NCI-H526 (cell line): Measurements from ENCODE around the gene ILDR2.
"Not testable (repeated sequence)": the region's sequence is repeated elsewhere in the genome, so short reads cannot be mapped to it uniquely, and the experiment has no call there.

Source experiments
- DNase-seq, 2 experiments: peaks; one replicate each; lab custom pipeline; 2025; lab: John Stamatoyannopoulos, UW

The ILDR2 gene

GRCh38 chr1:166888373-166889111, 86.8 kb downstream of the ILDR2 start:
- DNase-seq = no peak

DNA sequence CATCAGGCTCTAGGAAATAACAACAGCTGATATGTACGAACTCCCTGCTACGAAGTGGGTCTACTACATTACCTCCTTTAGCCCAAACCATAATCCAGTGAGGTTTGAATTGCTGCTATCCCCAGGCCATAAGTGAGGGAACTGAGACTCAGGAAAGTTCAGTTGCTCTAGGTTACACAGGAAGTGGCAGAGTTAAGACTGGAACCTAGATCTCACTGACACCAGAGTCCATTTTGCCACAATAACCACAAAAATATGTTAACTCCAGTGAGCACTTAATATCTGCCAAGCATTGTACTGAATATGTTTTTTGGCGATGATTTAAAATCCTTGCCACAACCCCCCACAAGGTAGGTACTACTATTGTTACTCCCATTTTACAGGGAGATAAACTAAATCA, 90.4 kb downstream of the ILDR2 start:
- DNase-seq = no peak

- peak; percentile 63 to 94 for DNase-seq
Measured at GRCh38 chr1:166884040-166884642, 91.2 kb downstream of the ILDR2 start.

- no peak for DNase-seq
Measured at GRCh38 chr1:166882893-166883292, 92.4 kb downstream of the ILDR2 start.

GRCh38 chr1:166878173-166878917, 97.0 kb downstream of the ILDR2 start:
- DNase-seq = not testable (repeated sequence)

GRCh38 chr1:166876540-166876838, 98.9 kb downstream of the ILDR2 start:
- DNase-seq = no peak

DNA sequence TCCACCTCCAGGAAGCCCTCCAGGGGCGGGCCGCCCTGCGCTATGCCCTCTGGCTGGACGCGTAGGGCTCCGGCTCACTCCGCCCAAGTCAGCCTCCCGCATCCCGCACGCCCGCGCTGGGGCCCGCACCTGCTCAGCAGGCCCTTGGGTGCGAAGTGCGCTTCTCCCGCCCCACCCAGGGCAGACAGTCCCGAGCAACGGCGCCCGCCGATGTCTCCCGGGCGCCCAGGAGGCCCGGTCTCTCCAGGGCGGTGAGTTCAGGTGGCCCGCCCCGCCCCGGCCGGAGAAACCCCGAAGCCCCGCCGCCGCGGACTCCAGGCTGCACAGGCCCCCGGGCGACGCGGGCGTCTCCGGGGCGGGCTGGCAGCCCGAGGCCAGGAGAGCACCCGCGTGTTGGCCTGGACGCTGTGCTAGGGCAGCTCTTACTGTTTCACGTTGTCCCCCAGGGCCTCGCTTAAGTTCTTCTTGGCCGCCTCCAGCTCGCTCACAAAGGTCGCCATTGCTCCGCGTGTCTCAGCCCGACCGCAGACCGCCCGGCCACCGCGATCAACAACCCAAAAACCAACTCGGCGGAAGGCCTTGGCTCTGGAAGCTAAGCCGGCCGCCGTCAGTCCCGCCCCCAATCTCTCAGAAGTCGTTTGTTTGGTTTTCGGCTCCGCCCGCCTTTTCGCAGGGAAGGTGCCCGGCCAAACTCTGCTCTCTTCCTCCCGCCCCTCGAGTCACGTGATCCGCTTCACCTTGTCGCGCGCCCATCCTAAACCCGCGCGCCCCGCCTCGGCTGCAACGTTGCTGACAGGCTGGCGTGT, 99.4 kb downstream of the ILDR2 start, which contains the start of gene TADA1:
Gene TADA1, minus strand, starts transcription at position 531 of the 806 bp plus-strand sequence. Its CDS starts 31 bp downstream, at position 500.
- DNase-seq = peak; percentile 100

DNA sequence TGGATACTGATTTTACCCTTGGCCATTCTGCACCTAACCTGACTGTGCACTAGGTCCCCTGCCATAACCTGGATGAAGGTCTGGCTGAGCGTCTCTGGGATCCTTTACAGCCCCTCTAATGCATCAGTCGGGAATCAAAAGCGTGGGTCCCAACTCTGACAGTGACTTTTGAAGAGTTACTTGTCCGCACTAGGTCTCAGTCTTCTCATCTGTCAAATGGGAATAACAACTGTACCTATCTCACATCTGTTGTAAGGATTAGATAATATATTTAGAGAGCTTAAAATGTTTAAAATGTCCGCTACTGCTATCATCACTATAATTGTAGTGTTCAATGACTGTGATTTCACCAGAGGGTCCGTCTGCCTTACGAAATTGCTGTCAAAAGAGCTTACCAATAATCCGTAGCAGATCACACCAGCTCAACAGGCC, 100.0 kb downstream of the ILDR2 start:
- DNase-seq = peak in 1 of 2 experiments; percentile 70

DNA sequence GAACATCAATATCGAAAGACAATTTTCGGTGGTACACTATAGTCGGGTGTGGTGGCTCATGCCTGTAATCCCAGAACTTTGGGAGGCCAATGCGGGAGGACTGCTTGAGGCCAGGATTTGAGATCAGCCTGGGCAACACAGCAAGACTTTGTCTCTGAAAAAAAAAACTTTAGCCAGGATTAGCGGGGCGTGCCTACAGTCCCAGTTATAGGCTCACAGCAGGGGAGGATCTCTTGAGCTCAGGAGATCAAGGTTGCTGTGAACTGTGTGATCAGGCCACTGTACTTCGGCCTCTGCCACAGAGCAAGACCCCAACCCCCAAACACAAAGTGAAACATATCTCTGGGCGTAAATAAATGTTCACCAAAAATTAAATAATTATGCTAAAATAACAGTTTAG, 100.9 kb downstream of the ILDR2 start:
- DNase-seq = no peak

- no peak for DNase-seq
Measured at GRCh38 chr1:166870584-166870983, 104.8 kb downstream of the ILDR2 start.

DNA sequence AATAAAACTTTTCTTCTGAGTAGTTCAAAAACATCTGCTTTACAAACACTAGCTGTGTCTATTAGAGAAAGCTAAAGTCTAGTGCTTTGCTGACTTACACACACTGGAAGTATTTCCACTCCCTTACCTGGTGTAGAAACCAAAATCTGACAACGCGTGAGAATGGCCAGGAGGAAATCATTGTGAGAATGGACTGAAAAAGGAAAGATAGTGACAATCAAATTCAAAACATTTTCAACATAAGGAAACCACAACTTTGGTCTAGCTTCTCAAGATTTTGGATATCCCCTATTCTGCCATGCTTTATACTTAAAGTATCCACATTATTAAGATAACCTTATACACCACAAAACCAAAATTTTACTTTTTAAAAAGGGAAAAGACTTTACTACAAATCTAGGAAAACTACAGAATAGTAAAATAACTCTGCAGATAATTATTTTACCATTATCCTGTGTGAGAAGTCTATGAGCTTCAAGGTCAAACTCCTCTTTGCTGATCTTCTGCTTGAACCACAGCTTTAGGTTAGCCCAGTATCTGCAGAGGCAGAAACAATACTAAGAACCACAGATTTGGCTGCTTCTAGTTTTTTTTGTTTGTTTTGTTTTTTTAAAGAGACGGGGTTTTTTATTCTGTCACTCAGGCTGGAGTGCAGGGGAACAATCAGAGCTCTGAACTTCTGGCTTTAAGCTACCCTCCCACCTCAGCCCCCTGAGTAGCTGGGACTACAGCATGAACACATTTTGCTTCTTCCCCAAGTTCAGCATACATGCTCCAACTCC, 105.8 kb downstream of the ILDR2 start:
- DNase-seq = no peak

GRCh38 chr1:166868639-166869038, 106.7 kb downstream of the ILDR2 start:
- no peak for DNase-seq

GRCh38 chr1:166865926-166866325, 109.4 kb downstream of the ILDR2 start:
- no peak for DNase-seq

- no peak for DNase-seq
Measured at GRCh38 chr1:166859597-166859996, 115.7 kb downstream of the ILDR2 start.

- DNase-seq = no peak
Measured at GRCh38 chr1:166858726-166859419, 116.5 kb downstream of the ILDR2 start.
